Pons (tissue), 1 donor: ENCODE results near the gene OR2L8.

Experiments used
- DNase-seq: peaks from one replicate; pipeline ENCODE4 v3.0.0-alpha.2; 2016; ENCODE audit warnings: low spot score

Gene OR2L8, protein sequence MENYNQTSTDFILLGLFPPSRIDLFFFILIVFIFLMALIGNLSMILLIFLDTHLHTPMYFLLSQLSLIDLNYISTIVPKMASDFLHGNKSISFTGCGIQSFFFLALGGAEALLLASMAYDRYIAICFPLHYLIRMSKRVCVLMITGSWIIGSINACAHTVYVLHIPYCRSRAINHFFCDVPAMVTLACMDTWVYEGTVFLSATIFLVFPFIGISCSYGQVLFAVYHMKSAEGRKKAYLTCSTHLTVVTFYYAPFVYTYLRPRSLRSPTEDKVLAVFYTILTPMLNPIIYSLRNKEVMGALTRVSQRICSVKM

GRCh38 chr1:247948558-247948957 lies at the start of gene OR2L8:
OR2L8 (plus strand) TSS chr1:247948858; CDS start chr1:247948858, 0 bp downstream.
- DNase-seq = no peak

DNA sequence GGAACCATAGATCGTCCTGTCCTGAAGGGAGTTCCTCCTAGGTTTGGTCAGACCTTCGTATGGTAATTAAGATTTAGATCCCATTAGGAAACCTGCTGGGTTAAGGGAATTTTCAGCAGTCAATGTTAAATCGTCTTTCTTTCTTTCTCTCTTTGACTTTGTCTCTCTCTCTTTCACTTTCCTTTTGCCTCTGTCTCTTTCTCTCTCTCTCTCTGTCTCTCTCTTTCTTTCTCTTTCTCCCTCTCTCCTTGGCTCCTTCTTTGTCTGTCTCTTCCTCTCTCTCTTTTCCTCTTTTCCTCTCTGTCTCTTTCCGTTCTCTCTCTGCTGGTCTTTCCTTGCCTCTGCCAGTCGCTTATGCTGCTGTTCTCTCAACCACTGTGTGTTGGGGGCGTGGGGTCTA lies 44.5 kb upstream of the OR2L8 start:
- no peak for DNase-seq

GRCh38 chr1:247905181-247905580 lies 43.5 kb upstream of the OR2L8 start:
- DNase-seq = no peak

DNA sequence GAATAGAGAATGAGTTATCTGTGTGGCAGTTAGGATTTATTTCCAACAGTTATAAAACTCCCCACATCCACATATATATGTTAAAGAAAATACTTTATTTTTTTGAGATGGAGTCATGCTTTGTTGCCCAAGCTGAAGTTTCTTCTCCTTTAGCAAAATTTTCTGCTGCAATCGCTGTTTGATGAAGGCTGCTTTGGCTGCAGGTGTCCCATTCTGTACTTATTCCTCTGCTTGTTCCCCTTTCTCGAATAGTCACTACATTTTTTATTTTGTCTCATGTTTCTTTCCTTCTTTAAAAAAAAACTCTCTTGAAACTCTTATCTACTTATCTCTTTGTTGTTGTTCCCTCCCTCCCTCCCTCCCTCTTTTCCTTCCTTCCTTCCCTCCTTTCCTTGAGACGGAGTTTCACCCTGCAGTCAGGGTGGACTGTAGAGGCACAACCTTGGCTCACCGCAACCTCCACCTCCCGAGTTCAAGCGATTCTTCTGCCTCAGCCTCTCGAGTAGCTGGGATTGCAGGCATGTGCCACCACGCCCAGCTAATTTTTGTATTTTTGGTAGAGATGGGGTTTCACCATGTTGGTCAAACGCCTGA lies 42.7 kb upstream of the OR2L8 start:
- DNase-seq = no peak

GRCh38 chr1:247906504-247907047 lies 42.1 kb upstream of the OR2L8 start:
- no peak for DNase-seq

DNA sequence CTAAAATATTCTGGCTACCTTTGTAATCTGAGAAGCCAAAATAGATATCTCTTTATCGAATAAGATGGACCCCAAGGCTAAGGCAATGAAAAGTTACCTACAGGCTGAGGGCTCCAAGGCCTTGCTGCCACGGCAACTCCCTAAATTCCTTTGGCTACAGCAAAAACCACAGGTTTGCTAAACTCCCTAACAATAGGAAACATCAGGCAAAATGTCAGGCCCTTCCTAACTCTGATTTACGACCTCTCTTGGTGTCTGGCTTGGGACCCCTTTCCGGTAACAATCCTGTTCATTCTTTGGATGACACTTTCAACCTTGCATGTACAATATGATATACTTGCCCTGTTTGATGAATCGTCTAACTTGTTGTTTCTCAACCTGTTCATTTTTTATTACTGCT lies 39.9 kb upstream of the OR2L8 start:
- DNase-seq = no peak

- no peak for DNase-seq
Observed at GRCh38 chr1:247913786-247914185, 34.9 kb upstream of the OR2L8 start.

DNA sequence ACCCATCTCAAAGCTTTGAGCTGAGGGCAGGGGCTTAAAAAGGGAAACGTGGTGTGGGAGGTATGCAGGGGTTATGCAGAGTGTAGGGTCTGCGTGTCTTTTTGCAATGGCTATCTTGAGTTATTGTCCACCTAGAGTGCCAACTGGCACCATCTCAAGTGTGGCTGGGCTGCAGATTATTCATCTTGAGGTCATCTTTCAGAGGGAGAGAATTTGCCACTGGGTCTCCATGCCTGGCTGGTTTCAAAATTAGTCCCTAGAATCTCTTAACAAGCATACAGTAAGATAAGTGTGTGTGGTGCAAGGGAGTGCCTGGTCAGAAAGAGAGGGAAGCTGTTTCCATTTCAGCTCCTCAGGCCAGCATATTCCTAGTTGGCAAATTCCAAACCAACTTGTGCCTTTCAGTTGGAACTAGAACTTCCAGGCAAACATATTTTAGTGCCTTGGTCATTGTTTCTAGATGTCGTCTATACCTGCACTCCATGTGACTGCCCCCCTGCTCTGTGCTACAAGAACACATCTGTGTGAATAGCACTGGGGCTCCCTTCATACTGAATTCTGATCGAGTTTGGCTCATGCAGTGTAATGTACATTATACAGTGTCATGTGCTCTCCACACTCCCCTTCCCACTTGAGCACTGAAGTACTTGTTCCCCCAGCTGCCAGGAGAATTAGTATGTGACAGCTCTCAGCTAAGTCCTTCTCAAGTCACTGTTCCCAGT lies 33.6 kb upstream of the OR2L8 start:
- no peak for DNase-seq

GRCh38 chr1:247919952-247920351 lies 28.7 kb upstream of the OR2L8 start, which contains the start of gene OR2T8:
OR2T8 (plus strand) TSS chr1:247920252; CDS start chr1:247921018, 766 bp downstream.
- no peak for DNase-seq

DNA sequence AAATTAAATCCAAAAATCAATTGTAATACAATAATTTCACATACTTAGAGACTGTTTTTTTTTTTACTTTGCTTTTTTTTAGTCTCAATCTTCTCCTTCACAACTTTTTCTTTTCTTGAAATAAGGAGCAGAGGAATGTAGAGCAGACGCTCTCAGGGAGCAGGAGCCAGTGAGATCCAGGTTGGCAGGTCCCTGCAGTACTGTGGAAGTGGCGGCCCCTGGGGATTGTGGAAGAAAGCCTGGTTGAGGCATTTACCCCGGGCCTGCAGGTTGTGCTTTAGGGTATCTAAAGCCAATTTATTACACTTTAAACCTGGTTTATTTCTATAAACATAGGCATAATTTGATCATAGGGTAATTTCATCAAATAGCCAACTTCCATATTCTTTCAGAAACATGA lies 24.7 kb upstream of the OR2L8 start:
- DNase-seq = no peak

DNA sequence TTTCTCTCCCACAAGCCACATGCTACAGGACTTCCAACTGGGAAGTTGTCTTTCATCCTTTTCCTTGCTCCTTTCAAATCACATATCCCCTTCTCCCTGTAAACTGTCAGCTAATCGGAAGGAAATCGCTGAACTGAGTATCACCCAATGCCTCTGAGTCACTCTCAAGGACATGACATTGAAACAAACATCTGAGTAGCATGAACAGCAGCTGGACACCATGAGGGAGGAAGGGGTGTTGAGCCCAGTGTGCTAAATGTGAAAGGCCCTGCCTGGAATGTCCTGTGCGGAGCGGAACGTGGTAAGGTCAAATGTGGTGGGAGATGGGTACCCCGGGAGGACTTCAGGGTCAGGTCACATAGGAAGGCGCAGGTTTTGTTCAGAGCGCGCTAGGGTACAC lies 23.8 kb upstream of the OR2L8 start, which contains the start of gene OR2AJ1:
TSS of gene OR2AJ1 (plus strand) at position 22 of the 400 bp plus-strand sequence. CDS start 8,880 bp downstream, outside the sequence.
- no peak for DNase-seq

GRCh38 chr1:247933989-247934388 lies 14.7 kb upstream of the OR2L8 start:
- DNase-seq = no peak

DNA sequence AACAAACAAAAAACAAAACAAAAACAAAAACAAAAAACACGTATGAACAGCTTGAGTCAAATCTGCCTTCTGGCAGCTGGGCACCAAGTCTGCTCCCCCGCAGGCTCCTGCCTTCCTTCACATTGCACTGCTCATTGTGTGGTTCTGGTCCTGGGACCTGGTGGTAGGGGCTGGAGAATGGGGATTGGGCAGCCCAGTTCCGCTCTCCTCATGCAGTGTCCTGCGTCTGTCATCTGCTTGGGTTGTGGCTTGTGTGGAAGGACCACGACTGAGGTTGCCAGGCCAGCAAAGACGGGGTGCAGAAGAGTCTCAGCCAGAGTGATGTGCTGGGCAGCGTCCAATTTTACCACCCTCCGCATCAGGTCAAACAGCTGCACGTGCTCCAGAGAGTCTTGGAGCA lies 12.9 kb upstream of the OR2L8 start:
- no peak for DNase-seq

DNA sequence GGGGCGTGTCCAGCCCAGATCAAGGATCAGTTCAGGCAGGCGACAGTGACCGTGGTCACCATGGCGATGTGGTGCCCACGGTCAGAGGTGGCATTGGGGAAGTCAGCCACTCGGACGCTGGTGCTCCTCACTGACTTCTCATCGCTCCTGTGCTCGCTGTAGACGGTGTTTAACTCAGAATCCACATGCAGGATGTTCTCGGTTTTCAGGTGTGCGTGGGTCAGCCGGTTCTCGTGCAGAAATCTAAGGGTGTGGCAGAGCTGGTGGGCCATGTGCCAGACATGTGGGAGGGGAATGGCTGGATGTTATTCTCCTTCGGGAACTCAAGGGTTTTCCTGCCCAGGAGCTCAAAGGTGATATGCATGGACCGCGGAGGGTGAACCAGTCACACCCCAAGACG lies 12.2 kb upstream of the OR2L8 start:
- no peak for DNase-seq

- DNase-seq = peak; percentile 57
Observed at GRCh38 chr1:247936965-247937734, 11.5 kb upstream of the OR2L8 start.

DNA sequence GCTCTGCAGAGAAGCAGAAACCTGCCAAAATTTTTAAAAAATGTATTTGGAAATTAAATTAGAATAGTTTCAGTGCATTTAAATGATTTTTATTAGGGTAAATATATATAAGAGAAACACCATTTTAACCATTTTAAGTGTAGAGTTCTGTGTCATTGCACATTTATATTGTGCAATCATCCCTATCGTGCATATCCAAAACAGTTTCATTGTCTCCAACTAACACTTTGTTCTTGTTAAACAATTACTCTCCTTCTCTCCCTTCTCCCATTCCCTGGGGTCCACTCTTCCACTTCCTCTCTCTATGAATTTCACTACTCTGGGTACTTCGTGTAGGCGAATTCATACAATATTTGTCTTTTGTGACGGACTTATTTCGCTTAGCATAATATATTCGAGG lies 6.0 kb upstream of the OR2L8 start:
- no peak for DNase-seq

GRCh38 chr1:247953408-247953807 lies 4.8 kb downstream of the OR2L8 start:
- no peak for DNase-seq

GRCh38 chr1:247961791-247962190 lies 13.1 kb downstream of the OR2L8 start:
- DNase-seq = no peak

DNA sequence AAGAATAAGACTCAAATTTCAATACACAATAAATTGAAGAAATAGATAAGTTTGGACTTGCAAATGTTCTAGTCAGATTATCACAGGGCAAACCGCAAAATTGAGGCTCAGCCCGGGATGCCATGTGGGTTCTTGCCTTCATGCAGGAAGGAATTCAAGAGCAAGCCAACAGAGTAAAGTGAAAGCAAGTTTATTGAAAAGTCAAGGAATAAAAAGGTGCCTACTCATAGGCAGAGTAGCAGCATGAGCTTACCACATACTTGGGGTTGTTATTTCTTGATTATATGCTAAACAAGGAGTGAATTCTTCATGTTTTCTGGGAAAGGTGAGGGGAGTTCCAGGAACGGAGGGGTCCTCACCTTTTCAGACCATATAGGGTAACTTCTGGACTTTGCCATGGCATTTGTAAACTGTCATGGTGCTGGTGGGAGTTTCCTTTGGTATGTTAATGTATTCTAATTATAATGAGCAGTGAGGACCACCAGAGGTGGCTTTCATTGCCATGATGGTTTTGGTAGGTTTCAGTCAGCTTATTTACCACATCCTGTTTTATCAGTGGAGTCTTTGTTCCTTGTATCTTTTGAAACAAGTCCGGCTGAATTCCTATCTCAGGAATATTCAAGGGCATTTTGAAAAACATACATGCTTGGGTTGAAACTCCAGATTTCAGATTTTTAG lies 14.4 kb downstream of the OR2L8 start:
- no peak for DNase-seq

DNA sequence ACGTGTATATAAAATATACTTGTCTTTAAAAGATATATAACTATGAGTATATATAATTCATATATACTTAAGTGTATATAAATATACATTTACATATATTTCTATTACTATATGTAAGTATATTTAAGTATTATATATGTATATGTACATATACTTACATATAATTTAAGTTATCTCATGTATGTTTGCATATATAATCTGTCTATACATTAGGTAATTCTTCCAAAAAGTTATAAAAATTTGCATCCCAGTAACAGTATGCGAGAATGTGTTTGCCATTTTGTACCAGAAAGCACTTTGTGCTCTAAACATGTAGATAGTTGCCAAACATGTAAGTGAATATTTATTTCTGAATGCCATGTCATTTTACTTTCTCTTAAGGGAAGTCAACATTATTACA lies 16.3 kb downstream of the OR2L8 start, which contains the start of gene OR2AK2:
TSS of gene OR2AK2 (plus strand) at position 301 of the 400 bp plus-strand sequence. CDS start 144 bp downstream, outside the sequence.
- no peak for DNase-seq

DNA sequence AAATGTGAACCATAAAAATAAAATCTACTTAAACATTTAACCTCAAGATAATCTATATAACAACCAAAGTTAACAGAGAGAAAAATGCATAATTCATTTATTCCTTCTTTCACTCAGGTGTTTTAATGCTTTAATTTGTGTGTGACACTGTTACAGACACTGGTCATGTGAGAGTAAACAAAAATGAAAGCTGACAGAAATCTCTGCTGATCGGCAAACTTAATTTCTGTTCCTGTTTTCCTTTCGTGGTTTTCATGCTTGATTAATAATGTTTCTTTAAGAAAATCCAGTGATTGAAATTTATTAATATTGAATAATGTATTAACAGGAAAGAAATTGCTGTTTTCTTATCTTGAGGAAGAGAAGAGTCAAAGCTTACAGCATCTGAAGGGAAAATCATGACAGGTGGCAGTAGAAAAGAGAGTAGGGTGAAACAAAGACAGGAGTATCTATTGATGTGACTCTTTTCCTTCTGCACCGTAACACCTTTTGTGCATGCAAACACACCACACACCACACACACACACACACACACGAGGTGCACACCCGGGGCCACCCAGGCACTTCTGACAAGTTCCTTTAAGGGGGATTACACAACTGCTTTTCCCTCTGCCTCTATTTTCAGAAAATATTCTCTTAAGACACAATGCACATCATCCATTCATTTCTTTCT lies 18.0 kb downstream of the OR2L8 start:
- no peak for DNase-seq
